Parathyroid adenoma (tissue), 2 donors: ENCODE data around the gene FAM234B.

Experiments used
- H2AFZ ChIP-seq: fragments of 300-600 bp; sonication (generic); one replicate; pipeline ENCODE4 v1.7.0; 2017; ENCODE audit warnings: antibody characterized with exemption, mild to moderate bottlenecking
- H3K27ac ChIP-seq: fragments of 300-600 bp; sonication (generic); one replicate; pipeline ENCODE4 v1.7.0; 2017
- H3K27me3 ChIP-seq: fragments of 300-600 bp; sonication (generic); one replicate; pipeline ENCODE4 v1.7.0; 2017; ENCODE audit warnings: low read length; ENCODE audit not compliant: control insufficient read depth, insufficient read depth
- H3K36me3 ChIP-seq: fragments of 300-600 bp; sonication (generic); one replicate; pipeline ENCODE4 v1.7.0; 2017; ENCODE audit warnings: low read length; ENCODE audit not compliant: control insufficient read depth, insufficient read depth
- H3K4me1 ChIP-seq: fragments of 300-600 bp; sonication (generic); one replicate; pipeline ENCODE4 v1.7.0; 2017; ENCODE audit warnings: control low read depth
- H3K4me2 ChIP-seq: fragments of 300-600 bp; sonication (generic); one replicate; pipeline ENCODE4 v1.7.0; 2017; ENCODE audit warnings: low read length
- H3K4me3 ChIP-seq: fragments of 300-600 bp; sonication (generic); one replicate; pipeline ENCODE4 v1.7.0; 2017; ENCODE audit warnings: low read depth, low read length
- H3K79me2 ChIP-seq: fragments of 300-600 bp; sonication (generic); one replicate; pipeline ENCODE4 v1.7.0; 2017; ENCODE audit warnings: control low read depth
- H3K9ac ChIP-seq: fragments of 300-600 bp; sonication (generic); one replicate; pipeline ENCODE4 v1.7.0; 2017; ENCODE audit warnings: mild to moderate bottlenecking
- H3K9me3 ChIP-seq: fragments of 300-600 bp; sonication (generic); one replicate; pipeline ENCODE4 v1.7.0; 2017; ENCODE audit warnings: low read length; ENCODE audit not compliant: control insufficient read depth
- TF ChIP-seq, protein P1 (sequence below): fragments of 300-600 bp; sonication (generic); IDR thresholded peaks from one replicate; pipeline ENCODE4 v1.7.0; 2017; ENCODE audit warnings: antibody characterized with exemption, mild to moderate bottlenecking
- donor health status: primary hyperparathyroidism.

FAM234B gene

DNA sequence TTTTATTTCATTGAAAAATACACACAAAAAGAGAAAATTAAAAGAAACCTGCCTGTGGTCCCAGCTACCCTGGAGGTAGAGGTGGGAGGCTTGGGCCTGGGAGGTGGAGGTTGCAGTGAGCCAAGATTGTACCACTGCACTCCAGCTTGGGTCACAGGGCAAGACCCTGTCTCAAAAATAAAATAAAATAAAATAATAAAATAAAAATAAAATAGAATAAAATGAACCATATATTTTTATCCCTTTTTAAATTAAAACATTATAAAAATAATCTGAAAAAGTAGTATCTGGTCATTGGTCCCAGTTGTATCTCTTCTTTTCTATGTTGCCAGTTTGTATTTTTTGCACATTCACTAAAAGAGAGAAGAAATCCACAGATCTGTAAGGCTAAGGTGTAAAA, 16.7 kb upstream of the FAM234B start:
- H3K27me3 ChIP-seq: no peaks in the 10 kb centered on the region
- H3K9me3 ChIP-seq: no peaks in the 10 kb centered on the region
- no peaks in the 10 kb centered on the region for H3K4me1 ChIP-seq
- H3K9ac ChIP-seq: no peak overlapping the region
- no peak overlapping the region for H2AFZ ChIP-seq
- H3K36me3 ChIP-seq: no peaks in the 10 kb centered on the region
- H3K4me2 ChIP-seq: no peak overlapping the region
- H3K4me3 ChIP-seq: no peak overlapping the region
- TF ChIP-seq, protein P1, sequence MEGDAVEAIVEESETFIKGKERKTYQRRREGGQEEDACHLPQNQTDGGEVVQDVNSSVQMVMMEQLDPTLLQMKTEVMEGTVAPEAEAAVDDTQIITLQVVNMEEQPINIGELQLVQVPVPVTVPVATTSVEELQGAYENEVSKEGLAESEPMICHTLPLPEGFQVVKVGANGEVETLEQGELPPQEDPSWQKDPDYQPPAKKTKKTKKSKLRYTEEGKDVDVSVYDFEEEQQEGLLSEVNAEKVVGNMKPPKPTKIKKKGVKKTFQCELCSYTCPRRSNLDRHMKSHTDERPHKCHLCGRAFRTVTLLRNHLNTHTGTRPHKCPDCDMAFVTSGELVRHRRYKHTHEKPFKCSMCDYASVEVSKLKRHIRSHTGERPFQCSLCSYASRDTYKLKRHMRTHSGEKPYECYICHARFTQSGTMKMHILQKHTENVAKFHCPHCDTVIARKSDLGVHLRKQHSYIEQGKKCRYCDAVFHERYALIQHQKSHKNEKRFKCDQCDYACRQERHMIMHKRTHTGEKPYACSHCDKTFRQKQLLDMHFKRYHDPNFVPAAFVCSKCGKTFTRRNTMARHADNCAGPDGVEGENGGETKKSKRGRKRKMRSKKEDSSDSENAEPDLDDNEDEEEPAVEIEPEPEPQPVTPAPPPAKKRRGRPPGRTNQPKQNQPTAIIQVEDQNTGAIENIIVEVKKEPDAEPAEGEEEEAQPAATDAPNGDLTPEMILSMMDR: no peak
- no peaks in the 10 kb centered on the region for H3K79me2 ChIP-seq
- no peak overlapping the region for H3K27ac ChIP-seq

GRCh38 chr12:13028825-13029570, 15.2 kb upstream of the FAM234B start:
- Histone ChIP-seq H3K9ac (no peak overlapping the region), H2AFZ (no peak overlapping the region), H3K27ac (no peak overlapping the region), H3K36me3 (no peaks in the 10 kb centered on the region), H3K4me1 (no peaks in the 10 kb centered on the region), H3K4me3 (no peak overlapping the region), H3K4me2 (no peak overlapping the region), H3K27me3 (no peaks in the 10 kb centered on the region), H3K9me3 (no peaks in the 10 kb centered on the region), H3K79me2 (no peaks in the 10 kb centered on the region)
- TF ChIP-seq, protein P1: no peak

DNA sequence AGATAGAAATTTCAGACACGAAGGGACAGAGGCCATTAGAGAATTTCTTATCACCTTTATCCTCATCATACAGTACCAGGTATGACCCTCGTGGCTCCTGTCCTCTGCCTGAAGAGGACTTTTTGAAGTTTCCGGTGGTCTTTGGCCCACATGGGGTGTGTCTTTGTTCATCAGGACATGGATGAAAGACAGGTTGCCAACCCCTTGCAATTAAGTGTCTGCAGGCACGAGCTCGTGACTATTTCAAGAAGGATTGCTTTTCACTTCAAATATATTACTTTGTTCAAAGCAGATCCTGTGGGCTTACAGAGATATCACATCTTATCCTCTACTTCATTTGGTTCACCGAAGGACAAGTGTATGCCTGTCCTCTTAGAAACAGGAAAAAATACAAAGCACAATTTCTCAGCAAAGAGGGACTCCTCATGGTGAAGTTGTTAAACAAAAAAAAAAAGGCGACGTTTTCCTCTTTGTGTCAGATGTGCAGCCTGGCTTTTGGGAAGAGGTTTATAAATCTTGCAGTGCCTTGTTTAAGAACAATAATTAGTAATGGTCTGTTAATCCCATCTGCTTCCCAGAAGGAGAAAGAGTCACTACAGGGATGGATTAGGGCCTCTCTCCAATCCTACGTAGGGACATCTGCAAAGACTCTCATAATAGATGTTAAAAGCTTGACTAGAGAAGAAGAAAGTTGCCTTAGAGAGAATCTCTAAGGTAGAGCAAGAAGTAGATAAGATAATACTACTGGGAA, 13.5 kb upstream of the FAM234B start:
- Histone ChIP-seq H3K4me2 (no peak overlapping the region), H3K36me3 (no peaks in the 10 kb centered on the region), H3K9me3 (no peaks in the 10 kb centered on the region), H3K79me2 (no peaks in the 10 kb centered on the region), H3K4me1 (no peaks in the 10 kb centered on the region), H2AFZ (no peak overlapping the region), H3K27ac (no peak overlapping the region), H3K9ac (no peak overlapping the region), H3K27me3 (no peaks in the 10 kb centered on the region), H3K4me3 (no peak overlapping the region)
- TF ChIP-seq, protein P1: no peak

- H3K36me3 ChIP-seq: no peaks in the 10 kb centered on the region
- TF ChIP-seq, protein P1: no peak
- H3K9me3 ChIP-seq: no peaks in the 10 kb centered on the region
- H3K9ac ChIP-seq: no peak overlapping the region
- no peak overlapping the region for H3K27ac ChIP-seq
- no peak overlapping the region for H3K4me2 ChIP-seq
- no peak overlapping the region for H2AFZ ChIP-seq
- no peaks in the 10 kb centered on the region for H3K27me3 ChIP-seq
- H3K4me3 ChIP-seq: no peak overlapping the region
- H3K4me1 ChIP-seq: no peaks in the 10 kb centered on the region
- no peaks in the 10 kb centered on the region for H3K79me2 ChIP-seq
Measured at GRCh38 chr12:13032164-13032563, 12.0 kb upstream of the FAM234B start.
